Measurements from ENCODE around the gene NDUFC2.
"Not testable (repeated sequence)": the region's sequence is repeated elsewhere in the genome, so short reads cannot be mapped to it uniquely, and the experiment has no call there.

NDUFC2 gene

GRCh38 chr11:78030429-78031325 lies 49.0 kb downstream of the NDUFC2 start:
- DNase-seq (ENCODE audit: low spot score), result no peak

GRCh38 chr11:78028423-78028822 lies 51.2 kb downstream of the NDUFC2 start:
- not testable (repeated sequence) for DNase-seq (ENCODE audit: low spot score)

GRCh38 chr11:78027759-78028158 lies 51.9 kb downstream of the NDUFC2 start:
- DNase-seq (ENCODE audit: low spot score), result no peak

GRCh38 chr11:78025378-78025777 lies 54.3 kb downstream of the NDUFC2 start:
- no peak for DNase-seq (ENCODE audit: low spot score)

GRCh38 chr11:78023426-78023825 lies 56.2 kb downstream of the NDUFC2 start:
- no peak for DNase-seq (ENCODE audit: low spot score)

GRCh38 chr11:78022397-78023396 lies 57.0 kb downstream of the NDUFC2 start, which contains the start of gene KCTD14:
TSS of gene KCTD14 (minus strand) at chr11:78023276. CDS start at chr11:78023249, 27 bp downstream.
- DNase-seq (ENCODE audit: low spot score), result no peak

- DNase-seq (ENCODE audit: low spot score), result no peak
These were observed 58.1 kb downstream of the NDUFC2 start for GRCh38 chr11:78021611-78022010.

GRCh38 chr11:78020246-78020645 lies 59.4 kb downstream of the NDUFC2 start:
- no peak for DNase-seq (ENCODE audit: low spot score)

- no peak for DNase-seq (ENCODE audit: low spot score)
These were observed 59.9 kb downstream of the NDUFC2 start for GRCh38 chr11:78019808-78020207.
